GM18508 (cell line): ENCODE data around the gene THBS3.
"Not testable (repeated sequence)": the region's sequence is repeated elsewhere in the genome, so short reads cannot be mapped to it uniquely, and the experiment has no call there.

Experiments used
- ATAC-seq: cut with Tn5 transposase; IDR thresholded peaks from one replicate; pipeline ENCODE4 v1.9.1; 2021; ENCODE audit warnings: moderate number of reproducible peaks; ENCODE audit not compliant: insufficient read depth, unreplicated experiment

The THBS3 gene

GRCh38 chr1:155207806-155208540 is at the start of gene THBS3:
TSS of gene THBS3 (minus strand) at chr1:155207897. CDS start at chr1:155207876, 21 bp downstream.
- no peak for ATAC-seq

- ATAC-seq: no peak
Measured at GRCh38 chr1:155256058-155256852, 48.6 kb upstream of the THBS3 start.

GRCh38 chr1:155255243-155256007 is 47.7 kb upstream of the THBS3 start, which contains the start of gene ENTREP3:
TSS of gene ENTREP3 (minus strand) at chr1:155255483. CDS start at chr1:155254877, 606 bp downstream.
- no peak for ATAC-seq

GRCh38 chr1:155254714-155255242 is 47.1 kb upstream of the THBS3 start:
- ATAC-seq: no peak

- no peak for ATAC-seq
Measured at GRCh38 chr1:155254228-155254713, 46.6 kb upstream of the THBS3 start.

- ATAC-seq: no peak
Measured at GRCh38 chr1:155253797-155254196, 46.1 kb upstream of the THBS3 start.

GRCh38 chr1:155253208-155253607 is 45.5 kb upstream of the THBS3 start:
- no peak for ATAC-seq

GRCh38 chr1:155251566-155251965 is 43.9 kb upstream of the THBS3 start:
- no peak for ATAC-seq

- ATAC-seq: peak; percentile 62
Measured at GRCh38 chr1:155250633-155251449, 43.1 kb upstream of the THBS3 start.

- ATAC-seq: peak; percentile 6
Measured at GRCh38 chr1:155250246-155250632, 42.5 kb upstream of the THBS3 start.

GRCh38 chr1:155247667-155248553 is 40.2 kb upstream of the THBS3 start:
- ATAC-seq: no peak

GRCh38 chr1:155246796-155247195 is 39.1 kb upstream of the THBS3 start:
- not testable (repeated sequence) for ATAC-seq

- no peak for ATAC-seq
Measured at GRCh38 chr1:155245163-155245524, 37.4 kb upstream of the THBS3 start.

- peak; percentile 59 for ATAC-seq
Measured at GRCh38 chr1:155244368-155245162, 36.9 kb upstream of the THBS3 start.

- no peak for ATAC-seq
Measured at GRCh38 chr1:155242805-155243358, 35.2 kb upstream of the THBS3 start.

GRCh38 chr1:155241841-155242264 is 34.2 kb upstream of the THBS3 start:
- ATAC-seq: no peak

GRCh38 chr1:155241069-155241679 is 33.5 kb upstream of the THBS3 start:
- ATAC-seq: no peak
